NOMO-1 treated with DMSO at 0.1 percent for 48 hours (cell line): ENCODE measurements around the gene METTL5.
A peak's percentile ranks its signal among the peaks of the same experiment; 100 is the strongest.
"Not testable (repeated sequence)": the region's sequence is repeated elsewhere in the genome, so short reads cannot be mapped to it uniquely, and the experiment has no call there.

Source experiments
- DNase-seq: peaks from one replicate; lab custom pipeline; 2025; ENCODE audit not compliant: unreplicated experiment; lab: John Stamatoyannopoulos, UW

Gene METTL5

GRCh38 chr2:169824373-169825333 lies at the start of gene METTL5:
METTL5 (minus strand) TSS chr2:169824905; CDS start chr2:169824597, 308 bp downstream.
- DNase-seq: peak; percentile 58

- DNase-seq: no peak
Measured at GRCh38 chr2:169871994-169872393, 47.3 kb upstream of the METTL5 start.

- not testable (repeated sequence) for DNase-seq
Measured at GRCh38 chr2:169871369-169871768, 46.7 kb upstream of the METTL5 start.

- DNase-seq: no peak
Measured at GRCh38 chr2:169868951-169869350, 44.2 kb upstream of the METTL5 start.

GRCh38 chr2:169867579-169867978 lies 42.9 kb upstream of the METTL5 start:
- no peak for DNase-seq

GRCh38 chr2:169866230-169866629 lies 41.5 kb upstream of the METTL5 start:
- DNase-seq: not testable (repeated sequence)

- no peak for DNase-seq
Measured at GRCh38 chr2:169865492-169865891, 40.8 kb upstream of the METTL5 start.

GRCh38 chr2:169862816-169863215 lies 38.1 kb upstream of the METTL5 start:
- no peak for DNase-seq

GRCh38 chr2:169860149-169860548 lies 35.4 kb upstream of the METTL5 start:
- no peak for DNase-seq

- no peak for DNase-seq
Measured at GRCh38 chr2:169859423-169859822, 34.7 kb upstream of the METTL5 start.

GRCh38 chr2:169855281-169856258 lies 30.9 kb upstream of the METTL5 start:
- not testable (repeated sequence) for DNase-seq

GRCh38 chr2:169853041-169853668 lies 28.4 kb upstream of the METTL5 start:
- peak; percentile 28 for DNase-seq

- DNase-seq: no peak
Measured at GRCh38 chr2:169849710-169850109, 25.0 kb upstream of the METTL5 start.

GRCh38 chr2:169848959-169849693 lies 24.4 kb upstream of the METTL5 start:
- DNase-seq: not testable (repeated sequence)

GRCh38 chr2:169845016-169845415 lies 20.3 kb upstream of the METTL5 start:
- DNase-seq: no peak

GRCh38 chr2:169841625-169842024 lies 16.9 kb upstream of the METTL5 start:
- not testable (repeated sequence) for DNase-seq

- no peak for DNase-seq
Measured at GRCh38 chr2:169840747-169841142, 16.0 kb upstream of the METTL5 start.

GRCh38 chr2:169839954-169840746 lies 15.4 kb upstream of the METTL5 start:
- no peak for DNase-seq

- DNase-seq: no peak
Measured at GRCh38 chr2:169838743-169839489, 14.2 kb upstream of the METTL5 start.
